Osteoblast (primary cell): ENCODE data around the gene NPAS3. TPM values are rescaled to one million over a fixed set of nuclear protein-coding genes. Genes with fewer than 3 reads are reported as not detected.

Experiments used
- DNase-seq: peaks from one replicate; pipeline ENCODE4 v3.0.0; 2011; ENCODE audit warnings: low spot score, mixed read lengths; ENCODE audit not compliant: insufficient read length; ENCODE audit errors: missing footprints
- H2AFZ ChIP-seq: 2 replicates; pipeline ENCODE4 v1.6.0; 2011; ENCODE audit warnings: mild to moderate bottlenecking, low read length
- H3K27ac ChIP-seq: 2 replicates; pipeline ENCODE4 v1.5.1; 2011; ENCODE audit warnings: mild to moderate bottlenecking, low read depth, low read length, moderate library complexity
- H3K27me3 ChIP-seq: 2 replicates; pipeline ENCODE4 v1.6.0; 2012; ENCODE audit warnings: mild to moderate bottlenecking, control low read depth, inconsistent platforms, low read length, moderate library complexity; ENCODE audit not compliant: insufficient read depth
- H3K36me3 ChIP-seq: 2 replicates; pipeline ENCODE4 v1.5.1; 2011; ENCODE audit warnings: mild to moderate bottlenecking, low read length, control low read depth, moderate library complexity; ENCODE audit not compliant: insufficient read depth
- H3K4me1 ChIP-seq: 2 replicates; pipeline ENCODE4 v1.5.1; 2011; ENCODE audit warnings: mild to moderate bottlenecking, low read length, control low read depth, moderate library complexity; ENCODE audit not compliant: insufficient read depth
- H3K4me2 ChIP-seq: 2 replicates; pipeline ENCODE4 v1.6.0; 2011; ENCODE audit warnings: mild to moderate bottlenecking, low read length; ENCODE audit not compliant: insufficient read depth
- H3K4me3 ChIP-seq: fragments of 200-600 bp; sonication (generic); 3 replicates; pipeline ENCODE4 v1.5.1; 2012; ENCODE audit warnings: mild to moderate bottlenecking, low read length, inconsistent platforms; ENCODE audit not compliant: insufficient read depth
- H3K79me2 ChIP-seq: 2 replicates; pipeline ENCODE4 v1.6.0; 2012; ENCODE audit warnings: mild to moderate bottlenecking, low read length, control low read depth, inconsistent platforms; ENCODE audit not compliant: insufficient read depth
- H3K9me3 ChIP-seq: 2 replicates; pipeline ENCODE4 v1.5.1; 2011; ENCODE audit warnings: low read depth, low read length, control low read depth
- H4K20me1 ChIP-seq: 2 replicates; pipeline ENCODE4 v1.6.0; 2012; ENCODE audit warnings: mild to moderate bottlenecking, low read length, control low read depth; ENCODE audit not compliant: insufficient read depth
- total RNA-seq: library from RNA; depleted of rRNA; stranded (reverse); fragments of >200 nt; gene quantifications from 2 replicates; pipeline ENCODE4 v1.2.3, GENCODE V29; 2012
- TF ChIP-seq, protein P1 (sequence below): IDR thresholded peaks from 2 replicates; pipeline ENCODE4 v1.5.1; 2011; ENCODE audit warnings: mild to moderate bottlenecking, low read depth, low read length, moderate library complexity; ENCODE audit errors: extremely low read depth

The NPAS3 gene
- total RNA-seq, 1 donor, result 0.72 TPM

DNA sequence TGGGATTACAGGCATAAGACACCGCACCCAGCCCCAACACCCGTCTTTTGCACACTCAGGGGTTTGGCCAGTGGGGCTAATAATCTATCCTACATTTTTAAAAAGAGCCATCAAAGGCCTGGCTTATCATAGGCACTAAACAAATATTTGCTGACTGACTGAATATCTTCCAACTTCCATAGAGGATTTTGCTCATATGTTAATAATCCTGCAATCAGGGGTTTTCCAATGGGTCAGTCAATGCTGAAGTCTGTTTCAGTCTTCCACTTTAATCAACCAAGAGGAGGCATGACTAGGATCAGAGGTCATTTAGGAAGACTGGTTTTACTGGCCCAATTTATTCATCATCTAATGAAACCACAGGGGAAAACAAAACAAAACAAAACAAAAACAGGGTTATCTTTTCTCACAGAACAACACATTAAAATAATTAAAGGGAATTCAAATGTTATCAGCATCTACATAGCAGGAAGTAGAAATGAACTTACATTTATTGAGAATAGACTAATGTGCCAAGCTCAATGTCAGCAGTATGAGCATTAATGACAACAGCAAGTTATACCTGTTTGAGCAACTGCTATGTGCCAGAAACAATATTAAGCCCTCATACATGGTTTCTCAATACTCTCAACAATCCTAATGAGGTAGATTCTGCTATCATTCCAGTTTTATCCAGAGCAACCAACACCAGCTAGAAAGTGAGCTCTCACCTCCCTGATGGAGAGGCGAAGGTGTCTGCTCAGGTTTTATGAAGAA is 640.0 kb downstream of the NPAS3 start:
- Histone ChIP-seq H3K27me3 (no peaks in the 10 kb centered on the region), H3K27ac (no peak overlapping the region), H2AFZ (no peak overlapping the region), H4K20me1 (no peaks in the 10 kb centered on the region), H3K36me3 (no peaks in the 10 kb centered on the region), H3K9me3 (no peaks in the 10 kb centered on the region), H3K4me3 (no peak overlapping the region), H3K79me2 (no peaks in the 10 kb centered on the region), H3K4me2 (no peak overlapping the region), H3K4me1 (no peaks in the 10 kb centered on the region)
- TF ChIP-seq, protein P1, sequence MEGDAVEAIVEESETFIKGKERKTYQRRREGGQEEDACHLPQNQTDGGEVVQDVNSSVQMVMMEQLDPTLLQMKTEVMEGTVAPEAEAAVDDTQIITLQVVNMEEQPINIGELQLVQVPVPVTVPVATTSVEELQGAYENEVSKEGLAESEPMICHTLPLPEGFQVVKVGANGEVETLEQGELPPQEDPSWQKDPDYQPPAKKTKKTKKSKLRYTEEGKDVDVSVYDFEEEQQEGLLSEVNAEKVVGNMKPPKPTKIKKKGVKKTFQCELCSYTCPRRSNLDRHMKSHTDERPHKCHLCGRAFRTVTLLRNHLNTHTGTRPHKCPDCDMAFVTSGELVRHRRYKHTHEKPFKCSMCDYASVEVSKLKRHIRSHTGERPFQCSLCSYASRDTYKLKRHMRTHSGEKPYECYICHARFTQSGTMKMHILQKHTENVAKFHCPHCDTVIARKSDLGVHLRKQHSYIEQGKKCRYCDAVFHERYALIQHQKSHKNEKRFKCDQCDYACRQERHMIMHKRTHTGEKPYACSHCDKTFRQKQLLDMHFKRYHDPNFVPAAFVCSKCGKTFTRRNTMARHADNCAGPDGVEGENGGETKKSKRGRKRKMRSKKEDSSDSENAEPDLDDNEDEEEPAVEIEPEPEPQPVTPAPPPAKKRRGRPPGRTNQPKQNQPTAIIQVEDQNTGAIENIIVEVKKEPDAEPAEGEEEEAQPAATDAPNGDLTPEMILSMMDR, result no peak
- no peak for DNase-seq

DNA sequence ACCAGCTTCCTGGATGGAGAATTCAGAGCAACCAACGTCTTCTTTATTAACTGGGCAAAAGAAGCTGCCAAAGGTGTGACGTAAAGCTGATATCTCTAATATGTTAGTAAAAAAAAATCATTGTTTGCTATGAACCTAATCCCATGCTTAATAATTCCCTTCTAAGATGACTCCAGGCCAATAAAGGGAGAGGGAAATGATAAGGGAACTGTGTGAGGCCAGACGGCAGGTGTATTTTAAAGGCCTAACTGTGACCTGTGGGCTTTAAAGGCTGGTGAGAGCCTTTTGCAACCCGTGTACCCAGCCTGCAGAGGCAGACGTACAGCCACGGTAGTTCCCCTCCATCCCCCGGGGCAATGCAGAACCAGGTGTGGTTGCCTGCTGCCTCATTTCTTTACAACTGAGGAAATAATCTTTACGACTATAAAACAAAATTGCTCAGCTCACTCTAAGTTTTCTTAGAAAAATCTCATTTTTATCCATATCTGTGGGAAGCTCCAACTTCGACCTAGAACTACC is 641.6 kb downstream of the NPAS3 start:
- TF ChIP-seq, protein P1, result no peak
- no peak overlapping the region for H3K27ac ChIP-seq
- no peak overlapping the region for H3K4me3 ChIP-seq
- no peak overlapping the region for H3K4me2 ChIP-seq
- DNase-seq, result no peak
- H3K27me3 ChIP-seq, result peaks cover 2% of the 10 kb centered on the region
- no peaks in the 10 kb centered on the region for H3K79me2 ChIP-seq
- no peaks in the 10 kb centered on the region for H3K9me3 ChIP-seq
- no peaks in the 10 kb centered on the region for H3K4me1 ChIP-seq
- H3K36me3 ChIP-seq, result no peaks in the 10 kb centered on the region
- no peak overlapping the region for H2AFZ ChIP-seq
- no peaks in the 10 kb centered on the region for H4K20me1 ChIP-seq

- H2AFZ ChIP-seq, result no peak overlapping the region
- no peak overlapping the region for H3K27ac ChIP-seq
Measured at GRCh38 chr14:33580841-33581240, 642.2 kb downstream of the NPAS3 start.

GRCh38 chr14:33584697-33585096 is 646.0 kb downstream of the NPAS3 start:
- Histone ChIP-seq H3K4me3 (no peak overlapping the region), H3K4me1 (no peaks in the 10 kb centered on the region), H4K20me1 (no peaks in the 10 kb centered on the region), H3K36me3 (no peaks in the 10 kb centered on the region), H3K27me3 (peaks cover 2% of the 10 kb centered on the region), H3K9me3 (no peaks in the 10 kb centered on the region), H3K27ac (no peak overlapping the region), H2AFZ (no peak overlapping the region), H3K79me2 (no peaks in the 10 kb centered on the region), H3K4me2 (no peak overlapping the region)
- TF ChIP-seq, protein P1, result no peak
- no peak for DNase-seq

More at GRCh38 chr14:33580841-33581240, 642.2 kb downstream of the NPAS3 start:
- Histone ChIP-seq H3K36me3 (no peaks in the 10 kb centered on the region), H3K27me3 (peaks cover 2% of the 10 kb centered on the region), H3K79me2 (no peaks in the 10 kb centered on the region), H3K4me1 (no peaks in the 10 kb centered on the region), H4K20me1 (no peaks in the 10 kb centered on the region), H3K9me3 (no peaks in the 10 kb centered on the region), H3K4me2 (no peak overlapping the region), H3K4me3 (no peak overlapping the region)
- DNase-seq, result no peak
- TF ChIP-seq, protein P1, result no peak
